Loucy (cell line): ENCODE measurements around the gene HMGXB4.

Source experiments
- H2AFZ ChIP-seq: fragments of 200-600 bp; sonication (generic); 2 replicates; pipeline ENCODE4 v1.6.0; 2016; ENCODE audit warnings: antibody characterized with exemption, mild to moderate bottlenecking, low read length, moderate library complexity
- H3F3A ChIP-seq: fragments of 200-600 bp; 2 replicates; pipeline ENCODE4 v1.6.0; 2016; ENCODE audit warnings: antibody characterized with exemption, low read depth, mild to moderate bottlenecking
- H3K27me3 ChIP-seq: fragments of 200-600 bp; sonication (generic); 2 replicates; pipeline ENCODE4 v1.6.1; 2014; ENCODE audit warnings: low read length, mild to moderate bottlenecking; ENCODE audit not compliant: insufficient read depth, poor library complexity, severe bottlenecking
- H3K36me3 ChIP-seq: fragments of 200-600 bp; sonication (generic); 2 replicates; pipeline ENCODE4 v1.6.1; 2016; ENCODE audit warnings: low read length; ENCODE audit not compliant: insufficient read depth
- H3K4me1 ChIP-seq: fragments of 200-600 bp; sonication (generic); 2 replicates; pipeline ENCODE4 v1.5.1; 2014; ENCODE audit warnings: low read length, mild to moderate bottlenecking; ENCODE audit not compliant: insufficient read depth, poor library complexity, severe bottlenecking
- H3K4me2 ChIP-seq: fragments of 200-600 bp; sonication (generic); 2 replicates; pipeline ENCODE4 v1.6.0; 2014; ENCODE audit warnings: antibody characterized with exemption, low read length, low read depth, mild to moderate bottlenecking; ENCODE audit not compliant: poor library complexity, severe bottlenecking
- H3K4me3 ChIP-seq: fragments of 200-600 bp; sonication (generic); 2 replicates; pipeline ENCODE4 v1.5.1; 2014; ENCODE audit warnings: low read length, mild to moderate bottlenecking, mixed read lengths; ENCODE audit not compliant: poor library complexity, severe bottlenecking
- H3K79me2 ChIP-seq: fragments of 200-600 bp; sonication (generic); 2 replicates; pipeline ENCODE4 v1.6.1; 2014; ENCODE audit warnings: low read length; ENCODE audit not compliant: insufficient read depth
- H3K9ac ChIP-seq: fragments of 200-600 bp; sonication (generic); 2 replicates; pipeline ENCODE4 v1.6.0; 2014; ENCODE audit warnings: mild to moderate bottlenecking, low read depth, low read length, moderate library complexity; ENCODE audit not compliant: poor library complexity, severe bottlenecking
- H3K9me2 ChIP-seq: fragments of 200-600 bp; sonication (generic); replicated peaks from 2 replicates; pipeline ENCODE4 v1.6.1; 2016; ENCODE audit warnings: low read depth, low read length, mixed read lengths
- H3K9me3 ChIP-seq: fragments of 200-600 bp; sonication (generic); 2 replicates; pipeline ENCODE4 v1.6.1; 2014; ENCODE audit warnings: mild to moderate bottlenecking, antibody characterized with exemption, low read length, low read depth; ENCODE audit not compliant: insufficient read depth
- H4K20me1 ChIP-seq: fragments of 200-600 bp; sonication (generic); 2 replicates; pipeline ENCODE4 v1.6.0; 2014; ENCODE audit warnings: antibody characterized with exemption, low read length, mild to moderate bottlenecking; ENCODE audit not compliant: insufficient read depth, poor library complexity, severe bottlenecking
- CTCF ChIP-seq: fragments of 200-600 bp; sonication (generic); conservative IDR thresholded peaks from 2 replicates; pipeline ENCODE4 v1.5.1; 2014; ENCODE audit warnings: mild to moderate bottlenecking, antibody characterized with exemption, low read length
- EZH2phosphoT487 ChIP-seq: fragments of 200-600 bp; IDR thresholded peaks from 2 replicates; pipeline ENCODE4 v1.6.1; 2018; ENCODE audit warnings: antibody characterized with exemption, mild to moderate bottlenecking, moderate library complexity, borderline replicate concordance

Gene HMGXB4

GRCh38 chr22:35337932-35338331, 80.6 kb downstream of the HMGXB4 start:
- peaks cover 5% of the 10 kb centered on the region; the same call in 1 of the 2 replicates for H3K36me3 ChIP-seq

GRCh38 chr22:35341090-35341874, 84.0 kb downstream of the HMGXB4 start:
- TF ChIP-seq CTCF (no peak), EZH2phosphoT487 (no peak)
- Histone ChIP-seq H3K9ac (no peak overlapping the region), H3F3A (0 out of 2 replicates have a peak, but pooled peaks cover 2% of the 10 kb centered on the region), H3K4me2 (no peak overlapping the region), H2AFZ (no peak overlapping the region), H3K4me1 (peaks cover 22% of the 10 kb centered on the region), H3K9me2 (no peaks in the 10 kb centered on the region), H3K79me2 (no peaks in the 10 kb centered on the region), H3K4me3 (no peak overlapping the region), H3K9me3 (no peaks in the 10 kb centered on the region), H3K27me3 (no peaks in the 10 kb centered on the region), H3K36me3 (peaks cover 10% of the 10 kb centered on the region; the same call in 1 of the 2 replicates), H4K20me1 (no peaks in the 10 kb centered on the region)

More at GRCh38 chr22:35337932-35338331, 80.6 kb downstream of the HMGXB4 start:
- peak overlapping the region; percentile 36 for H3K4me2 ChIP-seq
- peaks cover 9% of the 10 kb centered on the region for H3K79me2 ChIP-seq
- H3K4me3 ChIP-seq, result no peak overlapping the region
- no peaks in the 10 kb centered on the region for H3K9me3 ChIP-seq
- H3F3A ChIP-seq, result peaks cover 12% of the 10 kb centered on the region; the same call in 1 of the 2 replicates
- peak overlapping the region; percentile 56 for H3K9ac ChIP-seq
- no peaks in the 10 kb centered on the region for H3K27me3 ChIP-seq
- H3K9me2 ChIP-seq, result no peaks in the 10 kb centered on the region
- H4K20me1 ChIP-seq, result no peaks in the 10 kb centered on the region
- TF ChIP-seq CTCF (peak; percentile 66), EZH2phosphoT487 (no peak)
- no peak overlapping the region for H2AFZ ChIP-seq
- peaks cover 55% of the 10 kb centered on the region for H3K4me1 ChIP-seq

GRCh38 chr22:35342390-35342789, 85.1 kb downstream of the HMGXB4 start:
- Histone ChIP-seq H3F3A (no peaks in the 10 kb centered on the region), H3K9me3 (no peaks in the 10 kb centered on the region), H3K79me2 (no peaks in the 10 kb centered on the region), H4K20me1 (no peaks in the 10 kb centered on the region), H3K9ac (no peak overlapping the region), H3K36me3 (peaks cover 10% of the 10 kb centered on the region; the same call in 1 of the 2 replicates), H3K4me2 (no peak overlapping the region), H3K4me3 (no peak overlapping the region), H3K27me3 (no peaks in the 10 kb centered on the region), H3K4me1 (peaks cover 11% of the 10 kb centered on the region), H3K9me2 (no peaks in the 10 kb centered on the region), H2AFZ (no peak overlapping the region)
- TF ChIP-seq CTCF, result no peak
- TF ChIP-seq EZH2phosphoT487, result no peak
